PC-9 (cell line): ENCODE data around the gene MYH15. TPM values are rescaled to one million over a fixed set of nuclear protein-coding genes. Genes with fewer than 3 reads are reported as not detected.

Experiments used
- BruUV-seq: library from RNA; stranded (reverse); fragments of 400-500 nt; replicated peaks from 2 replicates; lab custom pipeline; 2021; lab: Mats Ljungman, UMichigan
- CTCF ChIA-PET: fragments of 300-600 bp; sonication (Branson Sonifier 250); formaldehyde crosslinking; loops from one replicate; lab custom pipeline; 2022; ENCODE audit warnings: antibody characterized with exemption; lab: Charles Lee
- POLR2A ChIA-PET: fragments of 300-600 bp; sonication (Branson Sonifier 250); formaldehyde crosslinking; loops from one replicate; lab custom pipeline; 2022; ENCODE audit warnings: antibody characterized with exemption; ENCODE audit not compliant: unreplicated experiment; lab: Charles Lee
- DNase-seq, 2 experiments: peaks; one replicate each; pipeline versions ENCODE4 v3.0.0 to v3.0.0-alpha.2; 2015 to 2022; ENCODE audit warnings: mixed read lengths in 1 of 2
- H2AFZ ChIP-seq: fragments of 200-600 bp; sonication (generic); 2 replicates; pipeline ENCODE4 v1.8.1; 2017; ENCODE audit warnings: antibody characterized with exemption
- H3F3A ChIP-seq: fragments of 200-600 bp; sonication (generic); 2 replicates; pipeline ENCODE4 v1.8.1; 2017; ENCODE audit warnings: antibody characterized with exemption, mild to moderate bottlenecking, low read depth; ENCODE audit not compliant: insufficient read depth
- H3K27ac ChIP-seq: fragments of 200-600 bp; sonication (generic); 2 replicates; pipeline ENCODE4 v1.6.1; 2016; ENCODE audit warnings: mixed run types
- H3K27me3 ChIP-seq: fragments of 200-600 bp; sonication (generic); 2 replicates; pipeline ENCODE4 v1.6.1; 2016; ENCODE audit warnings: low read depth, mixed run types; ENCODE audit not compliant: insufficient read depth
- H3K36me3 ChIP-seq: fragments of 200-600 bp; sonication (generic); 2 replicates; pipeline ENCODE4 v1.6.1; 2016; ENCODE audit warnings: low read depth, mixed run types
- H3K4me1 ChIP-seq: fragments of 200-600 bp; sonication (generic); replicated peaks from 2 replicates; pipeline ENCODE4 v1.6.1; 2016; ENCODE audit warnings: mixed run types; ENCODE audit not compliant: insufficient read depth
- H3K4me2 ChIP-seq: fragments of 200-600 bp; sonication (generic); 2 replicates; pipeline ENCODE4 v1.6.1; 2017; ENCODE audit warnings: mixed run types
- H3K4me3 ChIP-seq: fragments of 200-600 bp; sonication (generic); 2 replicates; pipeline ENCODE4 v1.6.1; 2016; ENCODE audit warnings: mixed run types
- H3K79me2 ChIP-seq: fragments of 200-600 bp; sonication (generic); 2 replicates; pipeline ENCODE4 v1.6.1; 2017; ENCODE audit warnings: low read depth, mixed run types
- H3K9me2 ChIP-seq: fragments of 200-600 bp; sonication (generic); 2 replicates; pipeline ENCODE4 v1.8.1; 2017; ENCODE audit warnings: mild to moderate bottlenecking; ENCODE audit not compliant: insufficient read depth
- H3K9me3 ChIP-seq: fragments of 200-600 bp; sonication (generic); 2 replicates; pipeline ENCODE4 v1.8.1; 2016; ENCODE audit warnings: low read depth; ENCODE audit not compliant: insufficient read depth
- H4K20me1 ChIP-seq: fragments of 200-600 bp; sonication (generic); 2 replicates; pipeline ENCODE4 v1.8.1; 2017; ENCODE audit not compliant: insufficient read depth
- CTCF ChIP-seq: fragments of 200-600 bp; sonication (generic); conservative IDR thresholded peaks from 2 replicates; pipeline ENCODE4 v1.6.1; 2017; ENCODE audit warnings: mixed run types, antibody characterized with exemption, mild to moderate bottlenecking, moderate library complexity
- EZH2 ChIP-seq: fragments of 200-600 bp; sonication (generic); IDR thresholded peaks from 2 replicates; pipeline ENCODE4 v1.8.0; 2017; ENCODE audit warnings: antibody characterized with exemption, low read depth
- intact Hi-C: fragments of 100-400 bp; cut with micrococcal nuclease; formaldehyde crosslinking; loops from one replicate; pipeline ENCODE4 v1.10.0; 2022; ENCODE audit not compliant: unreplicated experiment
- total RNA-seq: library from RNA; stranded (reverse); gene quantifications from 2 replicates; pipeline ENCODE4 v1.2.3, GENCODE V29; 2021

MYH15 gene
- total RNA-seq, 1 experiment from 2014 or later: 2.3 TPM

DNA sequence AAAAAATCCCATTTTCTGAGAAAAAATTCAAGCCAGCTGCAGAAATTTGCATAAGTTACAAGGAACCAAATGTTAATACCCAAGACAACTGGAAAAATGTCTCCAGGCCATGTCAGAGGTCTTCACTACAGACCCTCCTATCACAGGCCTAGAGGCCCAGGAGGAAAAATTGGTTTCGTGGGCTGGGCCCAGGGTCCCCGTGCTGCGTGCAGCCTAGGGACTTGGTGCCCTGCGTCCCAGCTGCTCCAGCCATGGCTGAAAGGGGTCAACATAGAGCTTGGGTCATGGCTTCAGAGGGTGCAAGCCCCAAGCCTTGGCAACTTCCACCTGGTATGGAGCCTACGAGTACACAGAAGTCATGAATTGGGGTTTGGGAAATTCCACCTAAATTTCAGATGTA lies 78.0 kb downstream of the MYH15 start:
- Histone ChIP-seq H3K9me2 (no peaks in the 10 kb centered on the region), H3K4me2 (no peak overlapping the region), H4K20me1 (no peaks in the 10 kb centered on the region), H3K36me3 (no peaks in the 10 kb centered on the region), H3K79me2 (no peaks in the 10 kb centered on the region), H2AFZ (no peak overlapping the region), H3F3A (no peaks in the 10 kb centered on the region), H3K4me3 (no peak overlapping the region), H3K9me3 (no peaks in the 10 kb centered on the region), H3K4me1 (no peaks in the 10 kb centered on the region), H3K27ac (no peak overlapping the region), H3K27me3 (no peaks in the 10 kb centered on the region)
- no TSS peak for BruUV-seq
- DNase-seq: no peak
- ChIA-PET POLR2A (no interaction called here), CTCF (no interaction called here)
- intact Hi-C loops: no loop called here
- TF ChIP-seq CTCF (no peak), EZH2 (no peak)

DNA sequence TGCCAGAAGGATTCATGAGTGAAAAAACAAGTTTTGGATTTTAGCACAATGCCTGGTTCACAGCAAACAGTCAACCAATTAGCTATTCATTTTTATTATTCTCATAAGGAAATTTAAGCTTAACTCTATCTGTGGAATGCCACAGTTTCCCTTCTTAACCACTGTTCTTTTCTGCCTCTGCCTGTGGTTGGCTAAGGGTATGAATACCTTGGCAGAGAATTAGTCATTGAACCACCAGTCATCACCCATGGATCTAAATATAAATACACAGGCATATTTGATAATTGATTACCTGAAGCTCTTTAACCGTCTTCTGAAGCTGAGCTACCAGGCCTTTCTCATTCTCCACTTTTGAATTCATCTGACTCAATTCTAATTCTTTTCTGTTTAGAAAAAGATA lies 79.9 kb downstream of the MYH15 start:
- no peak overlapping the region for H3K4me3 ChIP-seq
- H3K79me2 ChIP-seq: no peaks in the 10 kb centered on the region
- no peak for DNase-seq
- H4K20me1 ChIP-seq: no peaks in the 10 kb centered on the region
- intact Hi-C loops: no loop called here
- BruUV-seq: no TSS peak
- CTCF ChIA-PET: no interaction called here
- H3K4me2 ChIP-seq: no peak overlapping the region
- H3K27ac ChIP-seq: no peak overlapping the region
- H3K9me2 ChIP-seq: no peaks in the 10 kb centered on the region
- H3K27me3 ChIP-seq: no peaks in the 10 kb centered on the region
- H3F3A ChIP-seq: no peaks in the 10 kb centered on the region
- POLR2A ChIA-PET: no interaction called here
- no peaks in the 10 kb centered on the region for H3K9me3 ChIP-seq
- no peaks in the 10 kb centered on the region for H3K36me3 ChIP-seq
- TF ChIP-seq EZH2: no peak
- no peak for TF ChIP-seq CTCF
- H2AFZ ChIP-seq: no peak overlapping the region
- no peaks in the 10 kb centered on the region for H3K4me1 ChIP-seq

- ChIA-PET CTCF (no interaction called here), POLR2A (interaction anchor here (0.6 kb wide), 1 partner anchor 110 kb away, joined by 5 read pairs; no protein-coding TSS in a partner anchor)
- Histone ChIP-seq H2AFZ (peak overlapping the region; percentile 29; the same call in 1 of the 2 replicates), H3K27me3 (no peaks in the 10 kb centered on the region), H3K4me1 (peaks cover 11% of the 10 kb centered on the region), H3K27ac (no peak overlapping the region), H3K9me3 (no peaks in the 10 kb centered on the region), H3K4me2 (no peak overlapping the region), H3K9me2 (no peaks in the 10 kb centered on the region), H3K4me3 (no peak overlapping the region), H3F3A (no peaks in the 10 kb centered on the region), H4K20me1 (no peaks in the 10 kb centered on the region), H3K79me2 (no peaks in the 10 kb centered on the region), H3K36me3 (no peaks in the 10 kb centered on the region)
- no TSS peak for BruUV-seq
- TF ChIP-seq EZH2 (no peak), CTCF (no peak)
- intact Hi-C loops: no loop called here
- no peak for DNase-seq
Observed at GRCh38 chr3:108428586-108428985, 81.8 kb downstream of the MYH15 start.
